GM23338 (cell line): ENCODE data around the gene ADGRG6. TPM values are rescaled to one million over a fixed set of nuclear protein-coding genes. Genes with fewer than 3 reads are reported as not detected.

Source experiments
- ATAC-seq: fragments of 200-7000 bp; cut with Tn5 transposase; 3 replicates; pipeline ENCODE4 v1.9.1; 2020
- DNase-seq: peaks from one replicate; pipeline ENCODE4 v3.0.0-alpha.2; 2015; ENCODE audit warnings: low spot score
- H2AFZ ChIP-seq: fragments of 200-600 bp; sonication (generic); 2 replicates; pipeline ENCODE4 v1.8.0; 2016; ENCODE audit warnings: antibody characterized with exemption, mild to moderate bottlenecking, moderate library complexity
- H3F3A ChIP-seq: fragments of 200-600 bp; sonication (generic); replicated peaks from 2 replicates; pipeline ENCODE4 v1.8.0; 2017; ENCODE audit warnings: antibody characterized with exemption, mixed run types, low read depth
- H3K27ac ChIP-seq: fragments of 200-600 bp; sonication (generic); 2 replicates; pipeline ENCODE4 v1.6.1; 2016; ENCODE audit warnings: low read depth
- H3K27me3 ChIP-seq: fragments of 200-600 bp; sonication (generic); 2 replicates; pipeline ENCODE4 v1.8.0; 2016; ENCODE audit warnings: mild to moderate bottlenecking, mixed run types, moderate library complexity; ENCODE audit not compliant: insufficient read depth
- H3K36me3 ChIP-seq: fragments of 200-600 bp; sonication (generic); 2 replicates; pipeline ENCODE4 v1.8.0; 2016; ENCODE audit warnings: mild to moderate bottlenecking; ENCODE audit not compliant: insufficient read depth
- H3K4me1 ChIP-seq: fragments of 200-600 bp; sonication (generic); 2 replicates; pipeline ENCODE4 v1.8.0; 2016; ENCODE audit warnings: mild to moderate bottlenecking, moderate library complexity; ENCODE audit not compliant: insufficient read depth
- H3K4me2 ChIP-seq: fragments of 200-600 bp; sonication (generic); 2 replicates; pipeline ENCODE4 v1.7.1; 2017; ENCODE audit warnings: mixed run types
- H3K4me3 ChIP-seq: fragments of 200-600 bp; sonication (generic); 2 replicates; pipeline ENCODE4 v1.6.1; 2016; ENCODE audit warnings: mixed run types
- H3K79me2 ChIP-seq: fragments of 200-600 bp; sonication (generic); replicated peaks from 2 replicates; pipeline ENCODE4 v1.8.0; 2017; ENCODE audit warnings: mild to moderate bottlenecking; ENCODE audit not compliant: insufficient read depth
- H3K9me2 ChIP-seq: fragments of 200-600 bp; sonication (generic); 2 replicates; pipeline ENCODE4 v1.8.0; 2017; ENCODE audit not compliant: insufficient read depth
- H4K20me1 ChIP-seq: fragments of 200-600 bp; sonication (generic); replicated peaks from 2 replicates; pipeline ENCODE4 v1.8.0; 2017; ENCODE audit warnings: mild to moderate bottlenecking; ENCODE audit not compliant: insufficient read depth
- H3K27ac Mint-ChIP-seq: 2 replicates; pipeline ENCODE4 v1.8.0; 2020; ENCODE audit warnings: inconsistent platforms, mild to moderate bottlenecking, moderate library complexity, mixed read lengths
- H3K27me3 Mint-ChIP-seq: 3 replicates; pipeline ENCODE4 v1.8.0; 2022; ENCODE audit warnings: low read depth, mild to moderate bottlenecking, moderate library complexity, mixed read lengths, inconsistent platforms; ENCODE audit not compliant: insufficient read depth, poor library complexity
- H3K36me3 Mint-ChIP-seq: 3 replicates; pipeline ENCODE4 v1.8.0; 2021; ENCODE audit warnings: low read depth, mild to moderate bottlenecking, inconsistent platforms, moderate library complexity, mixed read lengths
- H3K4me1 Mint-ChIP-seq: 3 replicates; pipeline ENCODE4 v1.8.0; 2020; ENCODE audit warnings: mild to moderate bottlenecking, inconsistent platforms, mixed read lengths
- H3K4me3 Mint-ChIP-seq: 3 replicates; pipeline ENCODE4 v1.8.0; 2021; ENCODE audit warnings: moderate library complexity, mild to moderate bottlenecking, inconsistent platforms, mixed read lengths
- H3K9me3 Mint-ChIP-seq: 3 replicates; pipeline ENCODE4 v1.8.0; 2020; ENCODE audit warnings: moderate library complexity, mild to moderate bottlenecking, inconsistent platforms, mixed read lengths
- CREB1 ChIP-seq: fragments of 250-450 bp; sonication (Bioruptor Pico); IDR thresholded peaks from 2 replicates; pipeline ENCODE4 v1.5.0; 2020; ENCODE audit warnings: low read depth, mild to moderate bottlenecking, moderate library complexity
- EZH2 ChIP-seq: fragments of 200-600 bp; sonication (generic); IDR thresholded peaks from one replicate; pipeline ENCODE4 v1.8.0; 2017; ENCODE audit warnings: antibody characterized with exemption, mild to moderate bottlenecking, low read depth; ENCODE audit not compliant: unreplicated experiment
- EZH2phosphoT487 ChIP-seq: fragments of 200-600 bp; sonication (generic); IDR thresholded peaks from one replicate; pipeline ENCODE4 v1.8.1; 2018; ENCODE audit warnings: antibody characterized with exemption; ENCODE audit not compliant: unreplicated experiment
- JUNB ChIP-seq: IDR thresholded peaks from one replicate; pipeline ENCODE4 v1.6.1; 2016; ENCODE audit warnings: antibody characterized with exemption; ENCODE audit not compliant: unreplicated experiment
- NANOG ChIP-seq: IDR thresholded peaks from 2 replicates; pipeline ENCODE4 v1.6.1; 2016; ENCODE audit warnings: antibody characterized with exemption, borderline replicate concordance
- POLR2AphosphoS5 ChIP-seq: IDR thresholded peaks from 2 replicates; pipeline ENCODE4 v1.6.1; 2016; ENCODE audit warnings: antibody characterized with exemption, low read depth
- STAT1 ChIP-seq: IDR thresholded peaks from one replicate; pipeline ENCODE4 v1.6.1; 2016; ENCODE audit warnings: antibody characterized with exemption; ENCODE audit not compliant: unreplicated experiment
- ZNF114 ChIP-seq: fragments of 250-450 bp; sonication (Bioruptor Pico); IDR thresholded peaks from 2 replicates; pipeline ENCODE4 v1.5.0; 2020; ENCODE audit warnings: mild to moderate bottlenecking, moderate library complexity
- ZNF331 ChIP-seq: fragments of 250-450 bp; sonication (Bioruptor Pico); IDR thresholded peaks from 2 replicates; pipeline ENCODE4 v1.5.0; 2020; ENCODE audit warnings: low read depth, mild to moderate bottlenecking, moderate library complexity
- polyA plus RNA-seq: library from polyadenylated mRNA; unstranded; fragments of >200 nt; fragmentation: Nextera tagmentation; extraction: Ambion mirVana; gene quantifications from 2 replicates; pipeline ENCODE4 v1.2.1, GENCODE V29; 2016
- total RNA-seq: library from RNA; depleted of rRNA; stranded (reverse); fragments of >200 nt; shearing (Covaris generic); gene quantifications from 2 replicates; pipeline ENCODE4 v1.2.3, GENCODE V29; 2014
- TF ChIP-seq, protein P1 (sequence below): fragments of 250-450 bp; sonication (Bioruptor Pico); IDR thresholded peaks from 2 replicates; pipeline ENCODE4 v1.5.0; 2020; ENCODE audit warnings: mild to moderate bottlenecking, moderate library complexity
- TF ChIP-seq, protein P2 (sequence below): IDR thresholded peaks from one replicate; pipeline ENCODE4 v1.6.1; 2018; ENCODE audit warnings: antibody characterized with exemption; ENCODE audit not compliant: unreplicated experiment
- TF ChIP-seq, protein P3 (sequence below): IDR thresholded peaks from 2 replicates; pipeline ENCODE4 v1.6.1; 2016; ENCODE audit warnings: antibody characterized with exemption
- TF ChIP-seq, protein P4 (sequence below), 2 experiments: fragments of 200-600 bp in 1 of 2; sonication (generic) in 1 of 2; conservative IDR thresholded peaks; 2 replicates each; pipeline versions ENCODE4 v1.5.1 to v1.6.1; 2016 to 2017; ENCODE audit warnings: antibody characterized with exemption in 2 of 2, low read depth in 2 of 2, mild to moderate bottlenecking in 2 of 2, moderate library complexity in 1 of 2

ADGRG6 gene
- total and polyA plus RNA-seq, 2 experiments from 2014 or later: 1.3 to 7.7 TPM

DNA sequence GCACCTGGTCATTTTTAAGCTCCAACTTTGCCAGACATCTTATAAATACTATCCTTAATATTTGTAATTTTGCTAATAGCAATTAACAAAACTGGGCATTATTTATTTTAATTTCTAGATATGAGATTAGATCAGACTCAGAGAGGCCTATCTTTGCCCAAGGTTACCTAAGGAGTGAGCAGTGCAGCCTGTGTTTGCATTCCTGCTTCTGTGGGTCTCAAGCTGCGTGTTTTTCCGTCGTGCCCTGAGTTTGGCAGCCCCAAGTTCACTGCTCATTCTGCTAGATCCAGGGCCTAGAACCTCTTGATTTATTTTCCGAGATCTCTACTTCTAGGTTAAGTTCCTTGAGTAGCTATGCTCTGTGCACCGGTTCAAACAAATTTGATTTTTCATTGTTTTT, 11.0 kb upstream of the ADGRG6 start:
- Histone ChIP-seq H3K4me1 (peaks cover 4% of the 10 kb centered on the region), H2AFZ (peak overlapping the region; percentile 88), H3K79me2 (no peaks in the 10 kb centered on the region), H4K20me1 (no peaks in the 10 kb centered on the region), H3K4me2 (no peak overlapping the region), H3K27me3 (no peaks in the 10 kb centered on the region), H3K4me3 (no peak overlapping the region), H3K36me3 (no peaks in the 10 kb centered on the region), H3K27ac (no peak overlapping the region), H3F3A (no peaks in the 10 kb centered on the region), H3K9me2 (peaks cover 21% of the 10 kb centered on the region; the same call in 1 of the 2 replicates)
- Mint-ChIP-seq H3K9me3 (no peaks in the 10 kb centered on the region), H3K4me3 (no peak overlapping the region), H3K27me3 (no peaks in the 10 kb centered on the region), H3K27ac (no peak overlapping the region), H3K36me3 (no peaks in the 10 kb centered on the region), H3K4me1 (peaks cover 2% of the 10 kb centered on the region; the same call in 1 of the 3 replicates)
- ATAC-seq (no peak), DNase-seq (no peak)
- no peak for TF ChIP-seq ZNF331 (CRISPR knock-in tag)
- no peak for TF ChIP-seq NANOG
- no peak for TF ChIP-seq CREB1
- TF ChIP-seq, protein P1, sequence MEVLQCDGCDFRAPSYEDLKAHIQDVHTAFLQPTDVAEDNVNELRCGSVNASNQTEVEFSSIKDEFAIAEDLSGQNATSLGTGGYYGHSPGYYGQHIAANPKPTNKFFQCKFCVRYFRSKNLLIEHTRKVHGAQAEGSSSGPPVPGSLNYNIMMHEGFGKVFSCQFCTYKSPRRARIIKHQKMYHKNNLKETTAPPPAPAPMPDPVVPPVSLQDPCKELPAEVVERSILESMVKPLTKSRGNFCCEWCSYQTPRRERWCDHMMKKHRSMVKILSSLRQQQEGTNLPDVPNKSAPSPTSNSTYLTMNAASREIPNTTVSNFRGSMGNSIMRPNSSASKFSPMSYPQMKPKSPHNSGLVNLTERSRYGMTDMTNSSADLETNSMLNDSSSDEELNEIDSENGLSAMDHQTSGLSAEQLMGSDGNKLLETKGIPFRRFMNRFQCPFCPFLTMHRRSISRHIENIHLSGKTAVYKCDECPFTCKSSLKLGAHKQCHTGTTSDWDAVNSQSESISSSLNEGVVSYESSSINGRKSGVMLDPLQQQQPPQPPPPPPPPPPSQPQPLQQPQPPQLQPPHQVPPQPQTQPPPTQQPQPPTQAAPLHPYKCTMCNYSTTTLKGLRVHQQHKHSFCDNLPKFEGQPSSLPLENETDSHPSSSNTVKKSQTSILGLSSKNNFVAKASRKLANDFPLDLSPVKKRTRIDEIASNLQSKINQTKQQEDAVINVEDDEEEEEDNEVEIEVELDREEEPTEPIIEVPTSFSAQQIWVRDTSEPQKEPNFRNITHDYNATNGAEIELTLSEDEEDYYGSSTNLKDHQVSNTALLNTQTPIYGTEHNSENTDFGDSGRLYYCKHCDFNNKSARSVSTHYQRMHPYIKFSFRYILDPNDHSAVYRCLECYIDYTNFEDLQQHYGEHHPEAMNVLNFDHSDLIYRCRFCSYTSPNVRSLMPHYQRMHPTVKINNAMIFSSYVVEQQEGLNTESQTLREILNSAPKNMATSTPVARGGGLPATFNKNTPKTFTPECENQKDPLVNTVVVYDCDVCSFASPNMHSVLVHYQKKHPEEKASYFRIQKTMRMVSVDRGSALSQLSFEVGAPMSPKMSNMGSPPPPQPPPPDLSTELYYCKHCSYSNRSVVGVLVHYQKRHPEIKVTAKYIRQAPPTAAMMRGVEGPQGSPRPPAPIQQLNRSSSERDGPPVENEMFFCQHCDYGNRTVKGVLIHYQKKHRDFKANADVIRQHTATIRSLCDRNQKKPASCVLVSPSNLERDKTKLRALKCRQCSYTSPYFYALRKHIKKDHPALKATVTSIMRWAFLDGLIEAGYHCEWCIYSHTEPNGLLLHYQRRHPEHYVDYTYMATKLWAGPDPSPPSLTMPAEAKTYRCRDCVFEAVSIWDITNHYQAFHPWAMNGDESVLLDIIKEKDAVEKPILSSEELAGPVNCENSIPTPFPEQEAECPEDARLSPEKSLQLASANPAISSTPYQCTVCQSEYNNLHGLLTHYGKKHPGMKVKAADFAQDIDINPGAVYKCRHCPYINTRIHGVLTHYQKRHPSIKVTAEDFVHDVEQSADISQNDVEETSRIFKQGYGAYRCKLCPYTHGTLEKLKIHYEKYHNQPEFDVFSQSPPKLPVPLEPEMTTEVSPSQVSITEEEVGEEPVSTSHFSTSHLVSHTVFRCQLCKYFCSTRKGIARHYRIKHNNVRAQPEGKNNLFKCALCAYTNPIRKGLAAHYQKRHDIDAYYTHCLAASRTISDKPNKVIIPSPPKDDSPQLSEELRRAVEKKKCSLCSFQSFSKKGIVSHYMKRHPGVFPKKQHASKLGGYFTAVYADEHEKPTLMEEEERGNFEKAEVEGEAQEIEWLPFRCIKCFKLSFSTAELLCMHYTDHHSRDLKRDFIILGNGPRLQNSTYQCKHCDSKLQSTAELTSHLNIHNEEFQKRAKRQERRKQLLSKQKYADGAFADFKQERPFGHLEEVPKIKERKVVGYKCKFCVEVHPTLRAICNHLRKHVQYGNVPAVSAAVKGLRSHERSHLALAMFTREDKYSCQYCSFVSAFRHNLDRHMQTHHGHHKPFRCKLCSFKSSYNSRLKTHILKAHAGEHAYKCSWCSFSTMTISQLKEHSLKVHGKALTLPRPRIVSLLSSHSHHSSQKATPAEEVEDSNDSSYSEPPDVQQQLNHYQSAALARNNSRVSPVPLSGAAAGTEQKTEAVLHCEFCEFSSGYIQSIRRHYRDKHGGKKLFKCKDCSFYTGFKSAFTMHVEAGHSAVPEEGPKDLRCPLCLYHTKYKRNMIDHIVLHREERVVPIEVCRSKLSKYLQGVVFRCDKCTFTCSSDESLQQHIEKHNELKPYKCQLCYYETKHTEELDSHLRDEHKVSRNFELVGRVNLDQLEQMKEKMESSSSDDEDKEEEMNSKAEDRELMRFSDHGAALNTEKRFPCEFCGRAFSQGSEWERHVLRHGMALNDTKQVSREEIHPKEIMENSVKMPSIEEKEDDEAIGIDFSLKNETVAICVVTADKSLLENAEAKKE: no peak
- TF ChIP-seq JUNB: no peak
- no peak for TF ChIP-seq EZH2phosphoT487
- no peak for TF ChIP-seq STAT1
- TF ChIP-seq, protein P2, sequence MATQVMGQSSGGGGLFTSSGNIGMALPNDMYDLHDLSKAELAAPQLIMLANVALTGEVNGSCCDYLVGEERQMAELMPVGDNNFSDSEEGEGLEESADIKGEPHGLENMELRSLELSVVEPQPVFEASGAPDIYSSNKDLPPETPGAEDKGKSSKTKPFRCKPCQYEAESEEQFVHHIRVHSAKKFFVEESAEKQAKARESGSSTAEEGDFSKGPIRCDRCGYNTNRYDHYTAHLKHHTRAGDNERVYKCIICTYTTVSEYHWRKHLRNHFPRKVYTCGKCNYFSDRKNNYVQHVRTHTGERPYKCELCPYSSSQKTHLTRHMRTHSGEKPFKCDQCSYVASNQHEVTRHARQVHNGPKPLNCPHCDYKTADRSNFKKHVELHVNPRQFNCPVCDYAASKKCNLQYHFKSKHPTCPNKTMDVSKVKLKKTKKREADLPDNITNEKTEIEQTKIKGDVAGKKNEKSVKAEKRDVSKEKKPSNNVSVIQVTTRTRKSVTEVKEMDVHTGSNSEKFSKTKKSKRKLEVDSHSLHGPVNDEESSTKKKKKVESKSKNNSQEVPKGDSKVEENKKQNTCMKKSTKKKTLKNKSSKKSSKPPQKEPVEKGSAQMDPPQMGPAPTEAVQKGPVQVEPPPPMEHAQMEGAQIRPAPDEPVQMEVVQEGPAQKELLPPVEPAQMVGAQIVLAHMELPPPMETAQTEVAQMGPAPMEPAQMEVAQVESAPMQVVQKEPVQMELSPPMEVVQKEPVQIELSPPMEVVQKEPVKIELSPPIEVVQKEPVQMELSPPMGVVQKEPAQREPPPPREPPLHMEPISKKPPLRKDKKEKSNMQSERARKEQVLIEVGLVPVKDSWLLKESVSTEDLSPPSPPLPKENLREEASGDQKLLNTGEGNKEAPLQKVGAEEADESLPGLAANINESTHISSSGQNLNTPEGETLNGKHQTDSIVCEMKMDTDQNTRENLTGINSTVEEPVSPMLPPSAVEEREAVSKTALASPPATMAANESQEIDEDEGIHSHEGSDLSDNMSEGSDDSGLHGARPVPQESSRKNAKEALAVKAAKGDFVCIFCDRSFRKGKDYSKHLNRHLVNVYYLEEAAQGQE: no peak
- no peak for TF ChIP-seq POLR2AphosphoS5
- TF ChIP-seq, protein P3, sequence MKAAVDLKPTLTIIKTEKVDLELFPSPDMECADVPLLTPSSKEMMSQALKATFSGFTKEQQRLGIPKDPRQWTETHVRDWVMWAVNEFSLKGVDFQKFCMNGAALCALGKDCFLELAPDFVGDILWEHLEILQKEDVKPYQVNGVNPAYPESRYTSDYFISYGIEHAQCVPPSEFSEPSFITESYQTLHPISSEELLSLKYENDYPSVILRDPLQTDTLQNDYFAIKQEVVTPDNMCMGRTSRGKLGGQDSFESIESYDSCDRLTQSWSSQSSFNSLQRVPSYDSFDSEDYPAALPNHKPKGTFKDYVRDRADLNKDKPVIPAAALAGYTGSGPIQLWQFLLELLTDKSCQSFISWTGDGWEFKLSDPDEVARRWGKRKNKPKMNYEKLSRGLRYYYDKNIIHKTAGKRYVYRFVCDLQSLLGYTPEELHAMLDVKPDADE: no peak
- TF ChIP-seq, protein P4, sequence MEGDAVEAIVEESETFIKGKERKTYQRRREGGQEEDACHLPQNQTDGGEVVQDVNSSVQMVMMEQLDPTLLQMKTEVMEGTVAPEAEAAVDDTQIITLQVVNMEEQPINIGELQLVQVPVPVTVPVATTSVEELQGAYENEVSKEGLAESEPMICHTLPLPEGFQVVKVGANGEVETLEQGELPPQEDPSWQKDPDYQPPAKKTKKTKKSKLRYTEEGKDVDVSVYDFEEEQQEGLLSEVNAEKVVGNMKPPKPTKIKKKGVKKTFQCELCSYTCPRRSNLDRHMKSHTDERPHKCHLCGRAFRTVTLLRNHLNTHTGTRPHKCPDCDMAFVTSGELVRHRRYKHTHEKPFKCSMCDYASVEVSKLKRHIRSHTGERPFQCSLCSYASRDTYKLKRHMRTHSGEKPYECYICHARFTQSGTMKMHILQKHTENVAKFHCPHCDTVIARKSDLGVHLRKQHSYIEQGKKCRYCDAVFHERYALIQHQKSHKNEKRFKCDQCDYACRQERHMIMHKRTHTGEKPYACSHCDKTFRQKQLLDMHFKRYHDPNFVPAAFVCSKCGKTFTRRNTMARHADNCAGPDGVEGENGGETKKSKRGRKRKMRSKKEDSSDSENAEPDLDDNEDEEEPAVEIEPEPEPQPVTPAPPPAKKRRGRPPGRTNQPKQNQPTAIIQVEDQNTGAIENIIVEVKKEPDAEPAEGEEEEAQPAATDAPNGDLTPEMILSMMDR (conservative IDR thresholded peaks at IDR 0.05; ENCODE audit: low read depth in 2 of 2): no peak
- no peak for TF ChIP-seq ZNF114 (CRISPR knock-in tag)
- TF ChIP-seq EZH2: no peak
